ENCODE measurements around the gene NEB.

The NEB gene

DNA sequence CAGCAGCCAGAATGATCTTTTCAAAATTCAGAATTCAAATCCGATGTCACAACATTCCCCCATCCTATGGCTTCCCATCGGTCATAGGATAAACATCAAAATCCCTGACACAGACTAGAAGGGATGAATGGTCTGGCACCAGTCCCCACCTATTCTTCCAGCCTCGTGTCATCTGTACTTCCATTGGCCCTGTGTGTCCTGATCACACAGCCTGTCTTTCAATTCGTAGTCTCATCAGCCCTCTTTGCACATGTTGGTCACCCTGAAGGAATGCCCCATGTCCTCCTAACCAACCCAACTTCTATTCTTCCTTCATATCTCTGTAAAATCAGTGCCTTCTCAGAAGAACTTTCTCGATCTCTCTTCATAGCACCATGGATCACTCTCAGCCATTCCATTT is 157.2 kb downstream of the NEB start:
- no peaks in the 10 kb centered on the region for H3K79me2 ChIP-seq
- H3K9ac ChIP-seq, result no peak overlapping the region
- H3K9me3 ChIP-seq (ENCODE audit: control insufficient read depth, low read length), result no peaks in the 10 kb centered on the region
- TF ChIP-seq, protein P1, sequence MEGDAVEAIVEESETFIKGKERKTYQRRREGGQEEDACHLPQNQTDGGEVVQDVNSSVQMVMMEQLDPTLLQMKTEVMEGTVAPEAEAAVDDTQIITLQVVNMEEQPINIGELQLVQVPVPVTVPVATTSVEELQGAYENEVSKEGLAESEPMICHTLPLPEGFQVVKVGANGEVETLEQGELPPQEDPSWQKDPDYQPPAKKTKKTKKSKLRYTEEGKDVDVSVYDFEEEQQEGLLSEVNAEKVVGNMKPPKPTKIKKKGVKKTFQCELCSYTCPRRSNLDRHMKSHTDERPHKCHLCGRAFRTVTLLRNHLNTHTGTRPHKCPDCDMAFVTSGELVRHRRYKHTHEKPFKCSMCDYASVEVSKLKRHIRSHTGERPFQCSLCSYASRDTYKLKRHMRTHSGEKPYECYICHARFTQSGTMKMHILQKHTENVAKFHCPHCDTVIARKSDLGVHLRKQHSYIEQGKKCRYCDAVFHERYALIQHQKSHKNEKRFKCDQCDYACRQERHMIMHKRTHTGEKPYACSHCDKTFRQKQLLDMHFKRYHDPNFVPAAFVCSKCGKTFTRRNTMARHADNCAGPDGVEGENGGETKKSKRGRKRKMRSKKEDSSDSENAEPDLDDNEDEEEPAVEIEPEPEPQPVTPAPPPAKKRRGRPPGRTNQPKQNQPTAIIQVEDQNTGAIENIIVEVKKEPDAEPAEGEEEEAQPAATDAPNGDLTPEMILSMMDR (IDR thresholded peaks at IDR 0.05), result no peak
- no peak overlapping the region for H3K4me2 ChIP-seq (ENCODE audit: low read length)
- no peaks in the 10 kb centered on the region for H3K27me3 ChIP-seq (ENCODE audit: control insufficient read depth, insufficient read depth, low read length)
- no peaks in the 10 kb centered on the region for H3K4me1 ChIP-seq
- no peak overlapping the region for H3K4me3 ChIP-seq (ENCODE audit: low read depth, low read length)
- H3K36me3 ChIP-seq (ENCODE audit: control insufficient read depth, insufficient read depth, low read length), result no peaks in the 10 kb centered on the region
- H3K27ac ChIP-seq, result no peak overlapping the region
- no peak overlapping the region for H2AFZ ChIP-seq

DNA sequence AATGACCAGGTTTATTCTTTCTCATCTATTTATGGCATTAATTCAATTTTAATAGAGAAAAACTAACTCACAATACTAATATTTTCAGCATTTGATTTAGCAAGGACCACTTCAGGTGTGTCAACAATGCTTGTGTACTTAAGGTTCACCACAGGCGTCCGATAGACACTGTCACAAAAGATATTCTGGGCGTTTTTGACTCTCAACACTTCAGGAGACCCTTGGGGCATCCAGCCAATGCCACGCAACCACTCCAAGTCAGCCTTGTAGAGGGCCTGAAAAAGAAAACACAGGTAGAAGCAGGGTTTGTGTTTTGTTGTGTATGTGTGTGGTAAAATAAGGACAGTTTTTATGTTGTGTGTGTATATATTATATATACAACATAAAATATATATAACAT is 158.2 kb downstream of the NEB start:
- Histone ChIP-seq H3K79me2 (no peaks in the 10 kb centered on the region), H3K36me3 (ENCODE audit: control insufficient read depth, insufficient read depth, low read length) (no peaks in the 10 kb centered on the region), H3K4me2 (ENCODE audit: low read length) (no peak overlapping the region), H3K27ac (no peak overlapping the region), H3K4me3 (ENCODE audit: low read depth, low read length) (no peak overlapping the region), H3K9ac (no peak overlapping the region), H3K4me1 (no peaks in the 10 kb centered on the region), H3K27me3 (ENCODE audit: control insufficient read depth, insufficient read depth, low read length) (no peaks in the 10 kb centered on the region), H2AFZ (no peak overlapping the region), H3K9me3 (ENCODE audit: control insufficient read depth, low read length) (no peaks in the 10 kb centered on the region)
- TF ChIP-seq, protein P1 (IDR thresholded peaks at IDR 0.05), result no peak

DNA sequence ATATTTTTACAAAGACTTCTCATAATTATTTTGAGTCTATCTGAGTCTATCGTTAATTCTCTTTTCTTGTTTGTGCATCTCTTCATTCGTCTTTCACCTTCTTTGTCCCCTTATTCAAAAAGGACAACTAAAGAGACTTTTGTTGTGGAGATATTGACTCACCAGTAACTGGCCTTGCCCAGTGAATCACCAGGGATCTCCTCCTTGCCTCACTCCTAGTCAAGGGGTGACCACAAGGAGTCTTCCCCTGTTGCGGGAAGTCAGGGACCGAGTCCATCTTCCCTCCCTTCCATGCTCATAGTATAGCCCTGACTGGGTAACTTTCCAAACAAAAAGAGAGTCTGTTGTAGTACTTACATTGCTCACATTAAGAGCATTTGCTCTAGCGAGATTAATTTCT is 158.9 kb downstream of the NEB start:
- Histone ChIP-seq H2AFZ (no peak overlapping the region), H3K4me1 (no peaks in the 10 kb centered on the region), H3K9ac (no peak overlapping the region), H3K36me3 (ENCODE audit: control insufficient read depth, insufficient read depth, low read length) (no peaks in the 10 kb centered on the region), H3K79me2 (no peaks in the 10 kb centered on the region), H3K4me3 (ENCODE audit: low read depth, low read length) (no peak overlapping the region), H3K27ac (no peak overlapping the region), H3K27me3 (ENCODE audit: control insufficient read depth, insufficient read depth, low read length) (no peaks in the 10 kb centered on the region), H3K4me2 (ENCODE audit: low read length) (no peak overlapping the region), H3K9me3 (ENCODE audit: control insufficient read depth, low read length) (no peaks in the 10 kb centered on the region)
- TF ChIP-seq, protein P1 (IDR thresholded peaks at IDR 0.05), result no peak

DNA sequence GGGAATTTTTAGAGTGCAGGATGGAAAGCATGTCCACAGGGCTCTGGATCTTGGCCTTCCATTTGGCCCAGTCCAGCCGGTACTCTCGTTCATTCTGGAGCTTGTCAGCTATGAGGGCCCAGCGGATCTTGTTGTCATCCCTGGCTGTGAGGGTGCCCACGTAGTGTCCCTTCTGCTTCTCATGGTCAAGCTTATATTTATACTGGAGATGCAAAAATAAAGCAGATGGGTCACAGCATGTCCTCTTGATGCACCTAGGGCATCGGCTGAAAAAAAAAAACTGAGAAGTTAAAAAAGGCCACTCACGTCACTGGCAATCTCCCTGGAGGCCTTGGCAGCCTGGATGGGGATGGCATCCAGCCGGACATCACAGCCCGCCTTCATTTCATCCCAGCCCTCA is 164.1 kb downstream of the NEB start:
- Histone ChIP-seq H3K27ac (no peak overlapping the region), H3K4me1 (no peaks in the 10 kb centered on the region), H3K4me3 (ENCODE audit: low read depth, low read length) (no peak overlapping the region), H3K9me3 (ENCODE audit: control insufficient read depth, low read length) (no peaks in the 10 kb centered on the region), H3K4me2 (ENCODE audit: low read length) (no peak overlapping the region), H3K79me2 (no peaks in the 10 kb centered on the region), H3K9ac (no peak overlapping the region), H3K36me3 (ENCODE audit: control insufficient read depth, insufficient read depth, low read length) (no peaks in the 10 kb centered on the region), H3K27me3 (ENCODE audit: control insufficient read depth, insufficient read depth, low read length) (no peaks in the 10 kb centered on the region), H2AFZ (no peak overlapping the region)
- TF ChIP-seq, protein P1 (IDR thresholded peaks at IDR 0.05), result no peak

DNA sequence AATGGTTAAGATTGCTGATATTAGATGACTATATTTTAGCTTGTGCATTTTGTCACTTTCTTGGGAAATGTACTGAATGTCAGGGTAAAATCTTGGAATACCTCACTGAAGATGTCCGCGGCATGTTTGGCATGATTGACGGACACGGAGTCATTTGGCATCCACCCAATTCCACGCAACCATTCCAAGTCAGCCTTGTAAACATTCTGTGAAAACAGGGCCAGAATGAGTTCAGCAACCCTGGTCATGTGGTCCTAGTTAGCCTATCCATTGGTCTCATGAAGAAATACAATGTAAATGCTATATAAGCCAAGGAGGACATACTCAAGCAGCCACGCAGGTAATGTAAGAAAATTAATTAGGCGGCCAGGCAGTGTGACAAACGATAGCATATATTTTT is 165.1 kb downstream of the NEB start:
- Histone ChIP-seq H3K9ac (no peak overlapping the region), H3K36me3 (ENCODE audit: control insufficient read depth, insufficient read depth, low read length) (no peaks in the 10 kb centered on the region), H3K4me1 (no peaks in the 10 kb centered on the region), H3K27me3 (ENCODE audit: control insufficient read depth, insufficient read depth, low read length) (no peaks in the 10 kb centered on the region), H3K4me2 (ENCODE audit: low read length) (no peak overlapping the region), H3K27ac (no peak overlapping the region), H3K4me3 (ENCODE audit: low read depth, low read length) (no peak overlapping the region), H3K79me2 (no peaks in the 10 kb centered on the region), H3K9me3 (ENCODE audit: control insufficient read depth, low read length) (no peaks in the 10 kb centered on the region), H2AFZ (no peak overlapping the region)
- TF ChIP-seq, protein P1 (IDR thresholded peaks at IDR 0.05), result no peak

All from parathyroid adenoma (tissue), 2 donors.